ENCODE data around the gene RAB40A.

RAB40A gene

DNA sequence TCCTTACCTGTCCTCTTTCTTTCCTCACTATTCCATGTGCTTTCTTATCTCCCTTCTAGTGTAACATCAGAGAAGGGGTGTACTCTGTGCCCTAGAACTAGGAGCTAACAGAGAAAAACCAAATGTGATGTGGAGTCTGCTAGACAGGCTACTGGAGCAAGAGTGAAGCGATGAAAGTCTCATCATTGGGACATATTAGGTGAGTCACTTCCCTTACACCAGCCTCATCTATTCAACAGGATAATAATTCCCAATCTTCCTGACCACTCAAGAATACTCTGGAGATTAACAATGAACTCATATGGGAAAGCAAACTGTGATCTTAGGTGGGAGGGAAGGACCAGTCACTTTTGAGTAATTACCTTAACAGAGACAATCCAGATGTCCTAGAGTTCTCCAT is 58.1 kb downstream of the RAB40A start:
- TF ChIP-seq TCF12 (IDR thresholded peaks at IDR 0.05; ENCODE audit: low read depth) (no peak), EGR1 (IDR thresholded peaks at IDR 0.05) (no peak), NFIC (IDR thresholded peaks at IDR 0.05) (no peak), CEBPB (IDR thresholded peaks at IDR 0.05) (no peak), ZBTB7A (IDR thresholded peaks at IDR 0.05; ENCODE audit: low read depth) (no peak), EP300 (IDR thresholded peaks at IDR 0.05; ENCODE audit: borderline replicate concordance) (no peak), RAD21 (IDR thresholded peaks at IDR 0.05; ENCODE audit: low read depth) (no peak)

DNA sequence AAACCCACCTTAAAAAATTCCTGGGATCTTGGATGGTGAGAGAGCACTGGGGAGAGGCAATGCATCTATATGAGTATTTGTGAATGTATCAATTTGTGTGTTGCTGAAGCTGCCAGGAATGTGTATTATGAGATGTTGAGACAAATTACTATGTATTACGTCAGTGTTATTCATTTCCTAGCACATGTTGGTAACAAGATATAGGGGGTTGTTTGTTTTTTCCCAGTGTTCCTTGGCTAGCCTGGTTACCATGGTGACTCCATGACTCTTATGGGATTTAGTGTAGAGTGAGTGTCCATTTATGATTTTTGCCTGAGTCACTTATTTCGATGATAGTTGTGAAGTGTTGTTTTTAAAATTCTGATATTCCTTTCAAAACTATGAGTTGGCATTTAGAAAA is 65.6 kb downstream of the RAB40A start:
- TF ChIP-seq EGR1 (IDR thresholded peaks at IDR 0.05) (no peak), TCF12 (IDR thresholded peaks at IDR 0.05; ENCODE audit: low read depth) (no peak), FOXM1 (IDR thresholded peaks at IDR 0.05; ENCODE audit: borderline replicate concordance, low read depth) (no peak), TAF1 (IDR thresholded peaks at IDR 0.05; ENCODE audit: low read depth) (no peak), TEAD4 (IDR thresholded peaks at IDR 0.05) (no peak), YY1 (IDR thresholded peaks at IDR 0.05; ENCODE audit: low read depth) (no peak), EP300 (IDR thresholded peaks at IDR 0.05; ENCODE audit: borderline replicate concordance) (no peak), CREB1 (IDR thresholded peaks at IDR 0.05; ENCODE audit: low read depth) (no peak), CEBPB (IDR thresholded peaks at IDR 0.05) (no peak), NFIC (IDR thresholded peaks at IDR 0.05) (no peak), ZBTB7A (IDR thresholded peaks at IDR 0.05; ENCODE audit: low read depth) (no peak), RAD21 (IDR thresholded peaks at IDR 0.05; ENCODE audit: low read depth) (no peak)
- TF ChIP-seq, protein P1, sequence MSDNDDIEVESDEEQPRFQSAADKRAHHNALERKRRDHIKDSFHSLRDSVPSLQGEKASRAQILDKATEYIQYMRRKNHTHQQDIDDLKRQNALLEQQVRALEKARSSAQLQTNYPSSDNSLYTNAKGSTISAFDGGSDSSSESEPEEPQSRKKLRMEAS (IDR thresholded peaks at IDR 0.05) = no peak
- TF ChIP-seq, protein P2, sequence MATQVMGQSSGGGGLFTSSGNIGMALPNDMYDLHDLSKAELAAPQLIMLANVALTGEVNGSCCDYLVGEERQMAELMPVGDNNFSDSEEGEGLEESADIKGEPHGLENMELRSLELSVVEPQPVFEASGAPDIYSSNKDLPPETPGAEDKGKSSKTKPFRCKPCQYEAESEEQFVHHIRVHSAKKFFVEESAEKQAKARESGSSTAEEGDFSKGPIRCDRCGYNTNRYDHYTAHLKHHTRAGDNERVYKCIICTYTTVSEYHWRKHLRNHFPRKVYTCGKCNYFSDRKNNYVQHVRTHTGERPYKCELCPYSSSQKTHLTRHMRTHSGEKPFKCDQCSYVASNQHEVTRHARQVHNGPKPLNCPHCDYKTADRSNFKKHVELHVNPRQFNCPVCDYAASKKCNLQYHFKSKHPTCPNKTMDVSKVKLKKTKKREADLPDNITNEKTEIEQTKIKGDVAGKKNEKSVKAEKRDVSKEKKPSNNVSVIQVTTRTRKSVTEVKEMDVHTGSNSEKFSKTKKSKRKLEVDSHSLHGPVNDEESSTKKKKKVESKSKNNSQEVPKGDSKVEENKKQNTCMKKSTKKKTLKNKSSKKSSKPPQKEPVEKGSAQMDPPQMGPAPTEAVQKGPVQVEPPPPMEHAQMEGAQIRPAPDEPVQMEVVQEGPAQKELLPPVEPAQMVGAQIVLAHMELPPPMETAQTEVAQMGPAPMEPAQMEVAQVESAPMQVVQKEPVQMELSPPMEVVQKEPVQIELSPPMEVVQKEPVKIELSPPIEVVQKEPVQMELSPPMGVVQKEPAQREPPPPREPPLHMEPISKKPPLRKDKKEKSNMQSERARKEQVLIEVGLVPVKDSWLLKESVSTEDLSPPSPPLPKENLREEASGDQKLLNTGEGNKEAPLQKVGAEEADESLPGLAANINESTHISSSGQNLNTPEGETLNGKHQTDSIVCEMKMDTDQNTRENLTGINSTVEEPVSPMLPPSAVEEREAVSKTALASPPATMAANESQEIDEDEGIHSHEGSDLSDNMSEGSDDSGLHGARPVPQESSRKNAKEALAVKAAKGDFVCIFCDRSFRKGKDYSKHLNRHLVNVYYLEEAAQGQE (IDR thresholded peaks at IDR 0.05; ENCODE audit: low read depth) = no peak
- TF ChIP-seq, protein P3, sequence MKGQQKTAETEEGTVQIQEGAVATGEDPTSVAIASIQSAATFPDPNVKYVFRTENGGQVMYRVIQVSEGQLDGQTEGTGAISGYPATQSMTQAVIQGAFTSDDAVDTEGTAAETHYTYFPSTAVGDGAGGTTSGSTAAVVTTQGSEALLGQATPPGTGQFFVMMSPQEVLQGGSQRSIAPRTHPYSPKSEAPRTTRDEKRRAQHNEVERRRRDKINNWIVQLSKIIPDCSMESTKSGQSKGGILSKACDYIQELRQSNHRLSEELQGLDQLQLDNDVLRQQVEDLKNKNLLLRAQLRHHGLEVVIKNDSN (IDR thresholded peaks at IDR 0.05) = no peak
